ENCODE data around the gene PRPF19. TPM values are rescaled to one million over a fixed set of nuclear protein-coding genes. Genes with fewer than 3 reads are reported as not detected.

Gene PRPF19
- total and polyA plus RNA-seq, 2 of the 4 experiments (the other 2 are of a cell fraction), result 29.8 to 50.4 TPM

DNA sequence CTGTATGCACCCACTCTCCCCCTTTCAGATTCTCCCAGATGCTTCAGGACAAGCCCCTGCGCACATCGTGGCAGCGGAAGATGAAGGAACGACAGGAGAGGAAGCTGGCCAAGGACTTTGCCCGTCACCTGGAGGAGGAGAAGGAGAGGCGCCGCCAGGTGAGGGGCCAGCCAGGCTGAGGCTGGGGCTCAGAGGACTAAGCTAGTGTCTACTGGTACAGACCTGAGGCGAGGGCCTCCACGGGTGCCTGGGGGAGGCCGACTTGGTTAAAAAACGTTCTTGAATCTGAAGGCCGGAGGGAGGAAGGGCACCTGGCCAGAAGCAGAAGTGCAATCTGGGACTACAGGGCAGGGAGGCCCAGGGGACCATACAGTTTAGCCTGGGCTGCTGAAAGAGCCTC lies 58.5 kb downstream of the PRPF19 start:
- H2BK20ac ChIP-seq (ENCODE audit: low read depth, low read length), result no peak overlapping the region
- H2BK15ac ChIP-seq (ENCODE audit: low read depth, low read length), result no peak overlapping the region
- peaks cover 14% of the 10 kb centered on the region for H3K4me1 ChIP-seq (ENCODE audit: control insufficient read depth, insufficient read depth, low read length)
- dilution Hi-C loops (cut with HindIII; ENCODE audit: low sequenced_read_pairs, unreplicated experiment), result no loop called here
- no peaks in the 10 kb centered on the region for H3K9me3 ChIP-seq (ENCODE audit: control insufficient read depth, insufficient read depth, low read length)
- H3K27me3 ChIP-seq (ENCODE audit: control insufficient read depth, insufficient read depth, low read length), result no peaks in the 10 kb centered on the region
- no peak overlapping the region for H3K27ac ChIP-seq (ENCODE audit: insufficient read depth, low read length)
- no peak overlapping the region for H3K14ac ChIP-seq (replicated peaks; ENCODE audit: low read depth, low read length)
- peaks cover 34% of the 10 kb centered on the region for H3K36me3 ChIP-seq (ENCODE audit: control insufficient read depth, insufficient read depth, low read length)
- BruUV-seq (replicated peaks), result no TSS peak
- CTCF ChIA-PET, result no interaction called here
- no peak for ATAC-seq (ENCODE audit: low read depth)
- H2AK9ac ChIP-seq (replicated peaks; ENCODE audit: low read depth, low read length, poor library complexity), result no peak overlapping the region
- in situ Hi-C loops (cut with MboI; ENCODE audit: low sequenced_read_pairs), result no loop called here
- no peak overlapping the region for H3K23ac ChIP-seq (ENCODE audit: low read depth, low read length)
- no peak overlapping the region for H4K5ac ChIP-seq (ENCODE audit: low read depth, low read length)
- no peak overlapping the region for H2AK5ac ChIP-seq (ENCODE audit: low read depth, low read length)
- no peak for TF ChIP-seq MXI1 (IDR thresholded peaks at IDR 0.05; ENCODE audit: borderline replicate concordance, low read depth, low read length)
- no peak overlapping the region for H3K18ac ChIP-seq (ENCODE audit: low read depth, low read length)
- 0 out of 2 replicates have a peak, but pooled peaks cover 3% of the 10 kb centered on the region for H3K9me1 ChIP-seq (ENCODE audit: insufficient read depth, low read length)
- no peak overlapping the region for H4K91ac ChIP-seq (ENCODE audit: insufficient read depth, low read depth, low read length)
- intact Hi-C loops (cut with micrococcal nuclease), result no loop called here
- H2AFZ ChIP-seq (replicated peaks; ENCODE audit: low read length, poor library complexity), result no peak overlapping the region
- H2BK120ac ChIP-seq (ENCODE audit: low read depth, low read length), result no peak overlapping the region
- no peak overlapping the region for H3K4me2 ChIP-seq (ENCODE audit: low read depth, low read length)
- peaks cover 19 to 38% of the 10 kb centered on the region in 2 experiments for H3K79me1 ChIP-seq (ENCODE audit: low read depth in 1 of 2, low read length in 2 of 2)
- H2BK5ac ChIP-seq (ENCODE audit: low read depth, low read length, poor library complexity, severe bottlenecking), result no peak overlapping the region
- 92% methylated on average over 6 of the region's 12 CpGs; no CpG with 5 or more reads in 1 of the 2 experiments for WGBS, 2 experiments (ENCODE audit: extremely low coverage in 2 of 2, insufficient read length in 1 of 2)
- H3K4me3 ChIP-seq (ENCODE audit: insufficient read depth, low read depth, low read length), result no peak overlapping the region
- no peak overlapping the region for H4K8ac ChIP-seq (ENCODE audit: low read depth in 2 of 2, low read length in 2 of 2)
- no peak overlapping the region for H3K9ac ChIP-seq (ENCODE audit: low read depth, low read length)
- 0 out of 2 replicates have a peak, but pooled peaks cover 12% of the 10 kb centered on the region for H4K20me1 ChIP-seq (ENCODE audit: insufficient read depth, low read length)
- H3K4ac ChIP-seq (ENCODE audit: low read depth, low read length), result no peak overlapping the region
- POLR2A ChIA-PET (ENCODE audit: unreplicated experiment), result no interaction called here
- DNase-seq, result no peak
- no peak overlapping the region for H3K56ac ChIP-seq (ENCODE audit: extremely low read depth, insufficient read depth, low read length)
